HG02943 (cell line): ENCODE results near the gene SF3A1.

Experiments
- ATAC-seq: cut with Tn5 transposase; IDR thresholded peaks from one replicate; pipeline ENCODE4 v1.9.1; 2021; ENCODE audit warnings: mild to moderate bottlenecking, low read depth, moderate library complexity; ENCODE audit not compliant: unreplicated experiment

Gene SF3A1

GRCh38 chr22:30308093-30308492 is 48.6 kb downstream of the SF3A1 start:
- ATAC-seq = no peak

- no peak for ATAC-seq
Observed at GRCh38 chr22:30307041-30307574, 49.6 kb downstream of the SF3A1 start.

GRCh38 chr22:30306627-30307011 is 50.1 kb downstream of the SF3A1 start:
- no peak for ATAC-seq

- ATAC-seq = no peak
Observed at GRCh38 chr22:30305906-30306626, 50.6 kb downstream of the SF3A1 start.

GRCh38 chr22:30305519-30305905 is 51.2 kb downstream of the SF3A1 start:
- ATAC-seq = no peak

- no peak for ATAC-seq
Observed at GRCh38 chr22:30304495-30305244, 52.0 kb downstream of the SF3A1 start.

GRCh38 chr22:30302810-30303138 is 53.9 kb downstream of the SF3A1 start:
- ATAC-seq = no peak

GRCh38 chr22:30301995-30302809 is 54.5 kb downstream of the SF3A1 start:
- no peak for ATAC-seq

- no peak for ATAC-seq
Observed at GRCh38 chr22:30299322-30299721, 57.4 kb downstream of the SF3A1 start.

GRCh38 chr22:30297991-30298701 is 58.5 kb downstream of the SF3A1 start:
- ATAC-seq = no peak

GRCh38 chr22:30297276-30297990 is 59.3 kb downstream of the SF3A1 start:
- ATAC-seq = no peak

- ATAC-seq = no peak
Observed at GRCh38 chr22:30296833-30297232, 59.9 kb downstream of the SF3A1 start.

- ATAC-seq = no peak
Observed at GRCh38 chr22:30296324-30296723, 60.4 kb downstream of the SF3A1 start.

GRCh38 chr22:30295576-30295975 is 61.1 kb downstream of the SF3A1 start:
- ATAC-seq = no peak

- ATAC-seq = no peak
Observed at GRCh38 chr22:30294830-30295229, 61.9 kb downstream of the SF3A1 start.

- no peak for ATAC-seq
Observed at GRCh38 chr22:30294066-30294465, 62.6 kb downstream of the SF3A1 start.

- ATAC-seq = no peak
Observed at GRCh38 chr22:30293026-30293425, 63.7 kb downstream of the SF3A1 start.

GRCh38 chr22:30292069-30292970 is 64.4 kb downstream of the SF3A1 start:
- ATAC-seq = no peak
